ENCODE data around the gene COX6A1.
"Not testable (repeated sequence)": the region's sequence is repeated elsewhere in the genome, so short reads cannot be mapped to it uniquely, and the experiment has no call there.

Gene COX6A1

GRCh38 chr12:120425797-120426196 lies 12.1 kb upstream of the COX6A1 start:
- no peak for DNase-seq (ENCODE audit: low read depth in 2 of 3, low spot score in 1 of 3)

GRCh38 chr12:120428597-120429229 lies 9.2 kb upstream of the COX6A1 start:
- no peak for DNase-seq (ENCODE audit: low read depth in 2 of 3, low spot score in 1 of 3)

DNA sequence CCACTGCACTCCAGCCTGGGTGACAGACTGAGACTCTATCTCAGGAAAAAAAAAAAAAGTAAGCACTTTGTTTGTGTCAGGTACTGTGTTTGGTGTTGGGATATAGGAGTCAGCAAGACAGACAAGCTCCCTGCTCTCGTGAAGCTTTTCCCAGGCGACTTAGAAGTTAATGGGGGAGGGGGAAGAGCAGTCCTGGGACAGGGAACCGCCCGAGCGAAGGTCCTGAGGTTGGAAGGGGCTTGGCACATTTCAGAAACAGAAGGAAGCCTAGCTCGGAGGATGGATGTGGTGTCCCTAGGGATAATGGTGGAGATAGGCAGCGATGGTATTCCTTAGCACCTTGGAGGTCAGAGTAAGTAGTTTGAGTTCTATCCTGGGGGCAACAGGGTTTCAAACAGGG lies 8.5 kb upstream of the COX6A1 start:
- DNase-seq (ENCODE audit: low read depth in 2 of 3, low spot score in 1 of 3), result no peak

DNA sequence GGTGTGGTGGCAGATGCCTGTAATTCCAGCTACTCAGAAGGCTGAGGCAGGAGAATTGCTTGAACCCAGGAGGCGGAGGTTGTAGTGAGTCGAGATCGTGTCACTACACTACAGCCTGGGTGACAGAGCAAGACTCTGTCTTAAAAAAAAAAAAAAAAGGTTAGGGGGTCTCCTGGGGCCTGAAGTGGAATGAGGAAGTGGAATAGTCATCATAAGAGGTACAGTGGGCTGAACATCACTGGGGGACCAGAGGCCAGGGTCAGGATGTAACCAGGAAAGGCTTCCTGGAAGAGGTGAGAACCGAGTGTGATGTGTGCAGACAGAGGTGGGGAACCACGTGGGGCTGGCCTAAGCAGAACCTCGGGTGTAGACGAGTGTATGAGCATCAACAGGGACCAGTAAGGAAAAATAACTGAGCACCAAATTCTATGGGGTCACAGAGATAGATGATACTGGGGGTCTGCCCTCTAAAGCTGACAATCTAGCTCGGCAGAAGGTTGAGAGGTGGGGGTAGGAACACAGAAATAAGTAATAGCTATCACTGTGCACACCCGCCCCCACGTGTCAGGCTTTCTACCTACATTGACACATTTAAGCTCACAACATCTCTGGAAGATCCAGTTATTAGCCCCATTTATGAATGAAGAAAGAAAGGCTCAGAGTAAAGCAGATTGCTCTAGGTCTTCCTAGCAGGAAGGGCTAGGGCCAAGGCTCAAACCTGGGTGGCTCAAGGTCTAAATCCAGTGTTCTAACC lies 5.0 kb upstream of the COX6A1 start:
- no peak for DNase-seq (ENCODE audit: low read depth in 2 of 3, low spot score in 1 of 3)

GRCh38 chr12:120438495-120439198 lies 734 bp downstream of the COX6A1 start:
- DNase-seq (ENCODE audit: low read depth in 2 of 3, low spot score in 1 of 3), result no peak

GRCh38 chr12:120439646-120440247 lies 1.8 kb downstream of the COX6A1 start:
- peak; percentile 57 to 79 (median 63) for DNase-seq (ENCODE audit: low read depth in 2 of 3, low spot score in 1 of 3)

DNA sequence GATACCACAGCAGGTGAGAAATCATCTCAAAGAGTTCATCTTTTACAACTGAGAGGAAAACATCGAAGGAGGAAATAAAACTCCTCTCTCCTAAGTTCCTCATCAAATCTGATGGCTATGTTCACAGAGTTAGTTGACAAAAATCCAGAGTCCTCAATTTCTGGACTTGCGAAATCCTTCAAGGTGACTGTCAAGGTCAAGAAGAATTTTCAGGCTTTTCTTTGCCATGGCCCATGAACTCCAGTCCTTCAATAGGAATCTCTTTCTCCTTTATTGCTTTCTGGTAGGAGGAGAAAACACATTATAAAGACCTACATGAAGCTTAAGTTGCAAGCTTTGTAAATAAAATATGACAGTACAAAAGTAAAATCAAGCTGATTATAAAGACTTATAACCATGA lies 6.8 kb downstream of the COX6A1 start:
- DNase-seq (ENCODE audit: low read depth in 2 of 3, low spot score in 1 of 3), result no peak

DNA sequence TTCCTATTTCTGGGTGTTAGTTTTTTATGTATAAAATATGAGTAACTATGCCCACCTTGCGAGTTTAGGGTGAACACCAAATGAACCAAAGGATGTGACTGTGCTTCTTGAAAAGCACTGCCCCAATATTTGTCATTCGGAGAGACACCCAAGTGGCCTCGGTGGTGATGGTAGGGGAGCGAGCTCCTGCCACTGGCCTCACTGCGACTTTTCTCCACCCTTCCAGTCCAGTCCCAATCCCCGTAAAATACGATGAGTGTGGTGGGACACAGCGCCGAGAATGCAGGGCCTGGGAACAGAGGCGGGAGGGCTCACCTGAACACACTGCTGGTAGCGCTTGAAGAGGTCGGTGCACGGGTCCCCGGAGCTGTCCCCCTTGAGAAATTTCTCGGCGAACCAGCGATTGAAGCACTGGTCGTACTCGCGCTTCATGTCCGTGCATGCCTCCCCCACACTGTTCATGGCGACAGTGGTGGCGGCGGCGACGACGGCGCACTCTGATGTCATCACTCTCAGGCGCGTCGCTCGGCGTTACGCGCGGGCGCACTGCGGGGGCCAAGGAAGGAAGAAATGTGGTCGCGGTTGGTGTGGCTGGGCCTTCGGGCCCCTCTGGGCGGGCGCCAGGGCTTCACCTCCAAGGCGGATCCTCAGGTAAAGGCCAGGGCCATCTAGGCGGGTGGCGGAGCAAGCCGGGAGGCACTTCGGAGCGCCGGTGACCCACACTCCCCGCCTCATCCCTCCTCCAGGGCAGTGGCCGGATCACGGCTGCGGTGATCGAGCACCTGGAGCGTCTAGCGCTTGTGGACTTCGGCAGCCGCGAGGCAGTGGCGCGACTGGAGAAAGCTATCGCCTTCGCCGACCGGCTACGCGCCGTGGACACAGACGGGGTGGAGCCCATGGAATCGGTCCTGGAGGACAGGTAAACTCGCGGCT lies 8.3 kb downstream of the COX6A1 start, which contains the start of the genes GATC and TRIAP1:
TSS of gene GATC (plus strand) at position 534 of the 933 bp plus-strand sequence. CDS start at position 571, 37 bp downstream.
TSS of gene TRIAP1 (minus strand) at position 474 of the 933 bp plus-strand sequence. CDS start at position 462, 12 bp downstream.
- DNase-seq (ENCODE audit: low read depth in 2 of 3, low spot score in 1 of 3), result peak; percentile 82 to 90 (median 85)

DNA sequence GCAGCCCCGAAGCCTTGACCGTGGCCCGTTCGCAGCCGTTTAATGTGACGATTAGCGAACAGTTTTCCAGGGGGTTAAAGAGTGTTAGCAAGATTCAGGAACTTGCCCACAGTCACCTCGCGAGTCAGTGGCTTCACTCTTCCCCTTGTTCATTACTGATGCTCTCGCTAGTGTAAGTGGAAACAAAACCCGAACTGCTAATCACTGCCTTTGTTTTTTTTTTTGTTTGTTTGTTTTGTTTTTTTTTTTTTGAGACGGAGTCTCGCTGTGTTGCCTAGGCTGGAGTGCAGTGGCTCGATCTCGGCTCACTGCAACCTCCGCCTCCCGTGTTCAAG lies 8.9 kb downstream of the COX6A1 start:
- not testable (repeated sequence) for DNase-seq (ENCODE audit: low read depth in 2 of 3, low spot score in 1 of 3)

- DNase-seq (ENCODE audit: low read depth in 2 of 3, low spot score in 1 of 3), result no peak
These were observed 10.1 kb downstream of the COX6A1 start for GRCh38 chr12:120447992-120448391.

DNA sequence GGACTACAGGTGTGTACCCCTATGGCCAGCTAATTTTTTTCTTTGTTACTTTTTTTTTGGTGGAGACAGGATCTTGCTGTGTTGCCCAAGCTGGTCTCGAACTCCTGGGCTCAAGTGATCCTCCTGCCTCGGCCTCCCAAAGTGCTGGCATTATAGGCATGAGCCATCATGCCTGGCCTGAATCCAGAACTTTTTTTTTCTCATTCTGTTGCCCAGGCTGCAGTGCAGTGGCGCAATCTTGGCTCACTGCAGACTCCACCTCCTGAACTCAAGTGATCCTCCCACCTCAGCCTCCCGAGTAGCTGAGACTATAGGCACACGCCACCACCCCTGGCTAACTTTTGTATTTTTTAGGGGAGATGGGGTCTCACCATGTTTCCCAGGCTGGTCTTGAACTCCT lies 14.6 kb downstream of the COX6A1 start:
- DNase-seq (ENCODE audit: low read depth in 2 of 3, low spot score in 1 of 3), result not testable (repeated sequence)

DNA sequence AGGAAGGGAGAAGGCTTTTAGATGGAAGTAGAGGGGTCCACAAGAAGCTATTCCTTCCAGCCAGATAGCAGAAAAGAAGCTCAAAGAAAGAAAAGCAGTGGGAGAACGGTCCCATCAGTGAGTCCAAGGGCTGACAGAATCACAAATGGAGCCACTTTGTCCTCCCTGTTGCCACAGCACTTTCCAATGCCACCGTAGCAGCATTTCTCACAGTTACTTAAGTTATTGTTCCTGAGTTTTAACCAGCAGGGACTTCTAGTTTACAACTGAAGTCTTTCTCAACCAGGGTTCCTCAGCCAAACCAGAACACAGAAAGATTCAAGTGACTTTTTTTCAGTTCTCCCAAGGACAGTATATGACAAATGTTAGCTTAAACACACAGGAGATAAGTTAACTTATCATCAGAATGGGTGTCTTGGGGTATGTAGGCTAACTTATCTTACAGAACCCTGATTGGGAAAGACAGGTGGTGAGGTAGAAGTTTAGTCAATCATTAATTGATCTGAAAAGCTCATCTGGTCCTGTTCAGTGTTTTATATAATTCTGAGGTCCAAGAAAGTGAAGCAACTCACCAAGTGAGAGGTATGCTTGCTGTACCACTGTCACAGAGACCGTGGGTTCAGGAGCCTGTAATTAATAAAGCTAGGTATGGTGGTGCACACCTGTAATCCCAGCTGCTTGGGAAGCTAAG lies 15.3 kb downstream of the COX6A1 start:
- no peak for DNase-seq (ENCODE audit: low read depth in 2 of 3, low spot score in 1 of 3)

DNA sequence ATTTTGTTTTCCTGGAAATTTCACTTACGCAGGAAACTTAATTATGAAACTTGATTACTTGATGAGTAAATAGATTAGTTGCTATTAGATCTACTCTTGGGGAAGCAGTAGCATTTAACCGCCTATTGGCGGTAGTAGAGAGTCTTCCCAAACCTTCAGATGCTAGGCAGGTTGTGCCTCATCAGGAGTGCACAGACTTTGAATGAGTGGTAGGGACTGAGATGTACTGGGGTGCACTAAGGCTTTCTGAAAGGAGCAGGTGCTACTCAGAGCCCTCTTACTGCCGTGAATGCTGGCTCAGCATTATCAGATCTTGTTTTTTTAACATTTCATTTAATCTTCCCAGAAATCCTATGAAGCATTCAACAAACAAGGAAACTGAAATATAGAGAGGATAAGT lies 16.1 kb downstream of the COX6A1 start:
- no peak for DNase-seq (ENCODE audit: low read depth in 2 of 3, low spot score in 1 of 3)

DNA sequence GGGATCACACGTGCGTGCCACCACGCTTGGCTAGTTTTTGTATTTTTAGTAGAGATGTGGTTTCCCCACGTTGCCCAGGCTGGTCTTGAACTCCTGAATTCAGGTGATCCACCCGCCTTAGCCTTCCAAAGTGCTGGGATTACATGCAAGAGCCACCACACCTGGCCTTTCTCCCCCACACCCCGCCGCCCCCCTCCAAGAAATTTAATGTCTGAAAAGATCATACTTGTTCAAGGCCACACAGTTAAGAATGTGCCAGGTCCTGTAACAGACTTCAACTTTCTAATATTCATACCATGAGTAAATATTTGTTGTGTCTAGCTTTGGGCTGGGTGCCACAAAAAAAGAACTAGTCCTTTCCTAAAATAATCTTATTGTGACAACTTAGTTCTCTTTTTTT lies 17.4 kb downstream of the COX6A1 start:
- no peak for DNase-seq (ENCODE audit: low read depth in 2 of 3, low spot score in 1 of 3)

DNA sequence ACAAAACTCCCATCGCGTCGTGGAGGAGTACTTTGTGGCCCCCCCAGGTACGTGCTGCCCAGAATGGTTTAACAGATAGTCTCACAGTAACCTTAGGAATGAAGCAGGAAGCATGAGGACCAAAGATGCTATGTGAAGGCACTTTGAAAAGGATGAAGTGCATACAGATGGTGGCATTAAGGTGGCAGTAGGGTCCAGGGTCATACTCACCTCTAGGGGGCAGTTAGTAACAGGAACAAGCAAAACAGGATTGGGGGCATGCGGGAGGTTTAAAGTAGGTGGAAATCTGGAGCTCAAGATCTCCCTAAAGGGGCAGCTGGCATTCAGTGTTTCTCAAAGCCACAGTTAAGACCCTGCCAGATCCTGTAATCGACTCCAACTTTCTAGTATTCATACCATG lies 19.2 kb downstream of the COX6A1 start:
- no peak for DNase-seq (ENCODE audit: low read depth in 2 of 3, low spot score in 1 of 3)

GRCh38 chr12:120460157-120460556 lies 22.2 kb downstream of the COX6A1 start:
- DNase-seq (ENCODE audit: low read depth in 2 of 3, low spot score in 1 of 3), result no peak

DNA sequence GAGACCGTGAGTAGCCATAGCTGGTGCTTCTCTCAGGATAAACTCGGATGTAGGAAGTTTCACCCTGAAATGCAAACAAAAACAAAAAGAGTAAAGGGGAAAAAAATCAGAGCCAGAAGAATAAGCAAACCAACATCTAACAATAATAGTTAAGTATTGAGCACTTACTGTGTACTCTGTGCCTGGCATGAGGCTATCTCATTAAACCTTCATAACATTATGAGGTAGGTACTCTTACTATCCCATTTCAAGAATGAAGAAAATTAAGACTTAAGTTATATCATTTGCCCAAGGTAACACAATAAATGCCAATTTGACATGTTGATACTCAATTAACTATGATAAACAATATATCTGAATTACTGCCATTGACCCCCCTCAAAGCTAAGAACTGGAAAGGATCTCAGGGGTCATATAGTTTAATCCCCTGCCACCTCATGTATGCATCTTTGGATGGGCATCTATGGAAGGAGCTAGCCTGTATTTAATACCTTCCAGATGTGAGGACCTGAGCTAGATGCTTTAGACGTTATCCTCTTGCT lies 24.3 kb downstream of the COX6A1 start:
- DNase-seq (ENCODE audit: low read depth in 2 of 3, low spot score in 1 of 3), result no peak

DNA sequence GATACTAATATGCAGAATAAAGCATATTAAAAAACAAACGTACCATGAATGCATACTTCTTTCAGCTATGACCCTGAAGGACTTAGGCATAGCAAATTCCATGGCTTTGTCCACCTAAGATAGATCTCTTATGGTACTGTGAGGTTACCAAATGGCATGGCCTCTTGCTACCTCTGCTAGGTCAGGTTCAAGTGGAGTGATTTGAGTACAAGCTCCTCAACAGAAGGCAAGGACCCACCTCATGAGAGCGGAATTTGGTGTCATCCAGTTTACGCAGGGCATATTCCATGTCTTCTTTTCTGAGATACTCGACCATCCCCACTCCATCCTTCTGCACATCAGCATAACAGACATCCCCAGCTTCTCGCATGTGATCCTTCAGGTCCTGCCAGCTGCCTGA lies 25.8 kb downstream of the COX6A1 start:
- no peak for DNase-seq (ENCODE audit: low read depth in 2 of 3, low spot score in 1 of 3)

DNA sequence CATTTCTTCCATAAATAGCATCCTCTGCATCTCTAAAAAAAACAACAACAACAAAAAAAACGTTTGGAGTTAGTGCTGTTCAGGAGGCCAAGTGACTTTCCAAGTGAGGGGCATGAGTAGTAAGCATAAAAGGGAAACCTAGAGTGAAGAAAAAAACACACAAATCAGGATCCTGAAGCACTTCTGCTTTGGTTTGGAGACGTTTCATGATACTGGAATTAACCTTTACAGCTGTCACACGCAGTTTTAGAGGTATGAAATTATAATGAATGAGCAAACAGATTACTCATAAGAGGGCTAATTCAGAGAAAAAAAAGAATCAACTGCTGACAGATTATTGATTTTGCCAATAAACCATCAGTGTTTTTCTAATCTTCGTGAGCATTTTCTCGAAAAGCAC lies 27.8 kb downstream of the COX6A1 start:
- no peak for DNase-seq (ENCODE audit: low read depth in 2 of 3, low spot score in 1 of 3)

All from stimulated activated CD4-positive, alpha-beta T cell treated with anti-CD3 and anti-CD28 coated beads, Interleukin-12 subunit alpha, Interleukin-12 subunit beta, amount 100 ng/mL, for 48 hours (primary cell).